ENCODE data around the gene TECTB. TPM values are rescaled to one million over a fixed set of nuclear protein-coding genes. Genes with fewer than 3 reads are reported as not detected.

The TECTB gene
- total RNA-seq, 2 donors from 2014 or later, result not detected

- Mint-ChIP-seq H3K4me1 (peaks cover 3% of the 10 kb centered on the region), H3K27me3 (ENCODE audit: insufficient read depth) (peaks cover 16% of the 10 kb centered on the region), H3K4me3 (no peak overlapping the region), H3K36me3 (ENCODE audit: low read depth) (no peaks in the 10 kb centered on the region), H3K27ac (no peak overlapping the region), H3K9me3 (no peaks in the 10 kb centered on the region)
- no peaks in the 10 kb centered on the region for H3K27me3 ChIP-seq (ENCODE audit: control insufficient read depth, insufficient read depth, low read length, poor library complexity, severe bottlenecking)
- no peaks in the 10 kb centered on the region for H3K4me1 ChIP-seq (ENCODE audit: control insufficient read depth, insufficient read depth, low read length)
- TF ChIP-seq CTCF (conservative IDR thresholded peaks at IDR 0.05), result no peak
- H3K4me3 ChIP-seq (ENCODE audit: low read length), result no peak overlapping the region
- DNase-seq, result no peak
- no peak overlapping the region for H3K27ac ChIP-seq (ENCODE audit: low read depth, low read length)
- H3K9ac ChIP-seq (ENCODE audit: extremely low read depth, low read length, poor library complexity, severe bottlenecking), result no peak overlapping the region
- H3K9me3 ChIP-seq (ENCODE audit: control insufficient read depth, low read length), result no peaks in the 10 kb centered on the region
- WGBS, 2 experiments (ENCODE audit: insufficient coverage in 1 of 2, insufficient read length in 1 of 2), result 91 to 95% methylated on average over 8 to 12 of the region's 12 CpGs
- no peaks in the 10 kb centered on the region for H3K36me3 ChIP-seq (ENCODE audit: control insufficient read depth, insufficient read depth, low read length)
Observed at GRCh38 chr10:112347709-112348671, 64.8 kb downstream of the TECTB start.

- no peak for DNase-seq
- Histone ChIP-seq H3K4me3 (ENCODE audit: low read length) (no peak overlapping the region), H3K9me3 (ENCODE audit: control insufficient read depth, low read length) (no peaks in the 10 kb centered on the region), H3K27ac (ENCODE audit: low read depth, low read length) (no peak overlapping the region), H3K27me3 (ENCODE audit: control insufficient read depth, insufficient read depth, low read length, poor library complexity, severe bottlenecking) (no peaks in the 10 kb centered on the region), H3K4me1 (ENCODE audit: control insufficient read depth, insufficient read depth, low read length) (no peaks in the 10 kb centered on the region), H3K9ac (ENCODE audit: extremely low read depth, low read length, poor library complexity, severe bottlenecking) (no peak overlapping the region), H3K36me3 (ENCODE audit: control insufficient read depth, insufficient read depth, low read length) (no peaks in the 10 kb centered on the region)
- no peaks in the 10 kb centered on the region for H3K9me3 Mint-ChIP-seq
- WGBS, 2 experiments (ENCODE audit: insufficient coverage in 1 of 2, insufficient read length in 1 of 2), result no CpG with 5 or more reads among the region's 1 CpG
- no peaks in the 10 kb centered on the region for H3K36me3 Mint-ChIP-seq (ENCODE audit: low read depth)
- peaks cover 16% of the 10 kb centered on the region for H3K27me3 Mint-ChIP-seq (ENCODE audit: insufficient read depth)
- no peak for TF ChIP-seq CTCF (conservative IDR thresholded peaks at IDR 0.05)
- H3K4me1 Mint-ChIP-seq, result peaks cover 3% of the 10 kb centered on the region
- no peak overlapping the region for H3K27ac Mint-ChIP-seq
- H3K4me3 Mint-ChIP-seq, result no peak overlapping the region
Observed at GRCh38 chr10:112348759-112349158, 65.6 kb downstream of the TECTB start.

- H3K9ac ChIP-seq (ENCODE audit: extremely low read depth, low read length, poor library complexity, severe bottlenecking), result no peak overlapping the region
- Mint-ChIP-seq H3K4me3 (no peak overlapping the region), H3K27me3 (ENCODE audit: insufficient read depth) (peaks cover 16% of the 10 kb centered on the region), H3K9me3 (no peaks in the 10 kb centered on the region), H3K27ac (no peak overlapping the region), H3K36me3 (ENCODE audit: low read depth) (no peaks in the 10 kb centered on the region), H3K4me1 (no peaks in the 10 kb centered on the region)
- no peak overlapping the region for H3K4me3 ChIP-seq (ENCODE audit: low read length)
- no peaks in the 10 kb centered on the region for H3K4me1 ChIP-seq (ENCODE audit: control insufficient read depth, insufficient read depth, low read length)
- no peak overlapping the region for H3K27ac ChIP-seq (ENCODE audit: low read depth, low read length)
- H3K36me3 ChIP-seq (ENCODE audit: control insufficient read depth, insufficient read depth, low read length), result no peaks in the 10 kb centered on the region
- no peak for TF ChIP-seq CTCF (conservative IDR thresholded peaks at IDR 0.05)
- no peak for DNase-seq
- no peaks in the 10 kb centered on the region for H3K27me3 ChIP-seq (ENCODE audit: control insufficient read depth, insufficient read depth, low read length, poor library complexity, severe bottlenecking)
- WGBS, 2 experiments (ENCODE audit: insufficient coverage in 1 of 2, insufficient read length in 1 of 2), result 94 to 99% methylated on average over 19 to 46 of the region's 46 CpGs
- no peaks in the 10 kb centered on the region for H3K9me3 ChIP-seq (ENCODE audit: control insufficient read depth, low read length)
Observed at GRCh38 chr10:112349521-112350085, 66.4 kb downstream of the TECTB start.

Measured in endodermal cell (in vitro differentiated cells).